Suppressor macrophage (primary cell): ENCODE data around the gene PIWIL4.
A peak's percentile ranks its signal among the peaks of the same experiment; 100 is the strongest.
"Not testable (repeated sequence)": the region's sequence is repeated elsewhere in the genome, so short reads cannot be mapped to it uniquely, and the experiment has no call there.

Experiments used
- DNase-seq, 4 experiments: peaks; one replicate each; pipeline ENCODE4 v3.0.0-alpha.2; 2020 to 2022

The PIWIL4 gene

DNA sequence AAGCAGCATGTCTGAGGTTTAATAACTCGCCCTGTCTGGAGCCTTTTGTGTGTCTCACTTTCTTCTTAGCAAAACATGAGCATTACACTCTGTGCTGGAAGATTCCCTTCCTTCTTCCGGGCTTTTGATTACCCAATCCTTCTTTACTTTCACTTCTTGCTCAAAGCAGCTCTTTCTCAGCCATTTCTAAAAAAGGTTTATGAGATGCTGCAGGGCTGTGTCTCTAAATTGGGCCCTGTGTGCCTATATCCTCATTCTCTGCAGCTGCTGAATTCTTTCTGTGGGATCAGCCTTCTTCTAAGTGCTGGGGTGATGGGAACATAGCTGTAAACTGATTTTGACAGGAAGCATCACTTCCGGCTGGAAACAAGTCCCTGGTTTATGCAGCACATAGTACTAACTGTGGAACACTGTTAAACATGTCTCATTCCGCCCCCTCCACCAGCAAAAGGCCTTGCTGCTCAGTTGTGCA, 71.8 kb downstream of the PIWIL4 start:
- DNase-seq, result peak; percentile 53 to 82 (median 70)

DNA sequence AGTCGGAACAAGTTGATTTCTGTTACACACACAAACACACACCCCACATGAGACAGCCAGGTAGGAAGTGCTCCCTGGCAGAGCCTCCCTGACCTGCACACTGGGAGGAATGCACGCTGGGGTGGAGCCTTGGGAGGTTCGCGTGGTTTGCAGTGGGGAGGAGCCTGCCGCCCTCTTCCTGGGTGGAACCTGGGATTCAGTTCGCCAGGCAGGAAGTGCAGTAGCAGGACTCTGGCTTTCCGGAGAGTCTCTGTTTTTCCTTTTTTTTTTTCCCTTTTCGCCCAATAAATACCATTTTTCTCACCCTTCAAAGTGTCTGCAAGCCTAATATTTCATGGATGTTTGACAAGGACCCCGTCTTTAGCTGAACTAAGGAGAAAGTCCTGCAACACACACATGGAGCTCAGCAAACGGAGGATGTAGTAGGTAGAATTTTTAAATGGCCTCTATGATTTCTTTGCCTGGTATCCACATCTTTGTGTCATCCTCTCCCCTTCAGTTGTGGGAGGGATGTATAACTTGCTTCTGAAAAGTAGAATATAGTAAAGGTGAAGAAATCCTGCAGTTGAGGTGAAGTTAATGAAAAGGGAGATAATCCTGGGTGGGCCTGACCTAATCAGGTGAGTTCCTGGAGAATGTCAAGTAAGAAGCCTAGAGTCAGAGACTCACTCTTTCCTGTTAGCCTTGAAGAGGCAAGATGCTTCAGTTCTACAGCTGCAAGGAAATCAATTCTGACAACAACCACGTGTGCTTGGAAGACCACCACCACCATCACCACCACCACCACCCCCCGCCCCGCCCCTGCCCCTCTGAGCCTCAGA, 72.9 kb downstream of the PIWIL4 start:
- peak in 3 of 4 experiments; percentile 4 to 34 (median 29) for DNase-seq

DNA sequence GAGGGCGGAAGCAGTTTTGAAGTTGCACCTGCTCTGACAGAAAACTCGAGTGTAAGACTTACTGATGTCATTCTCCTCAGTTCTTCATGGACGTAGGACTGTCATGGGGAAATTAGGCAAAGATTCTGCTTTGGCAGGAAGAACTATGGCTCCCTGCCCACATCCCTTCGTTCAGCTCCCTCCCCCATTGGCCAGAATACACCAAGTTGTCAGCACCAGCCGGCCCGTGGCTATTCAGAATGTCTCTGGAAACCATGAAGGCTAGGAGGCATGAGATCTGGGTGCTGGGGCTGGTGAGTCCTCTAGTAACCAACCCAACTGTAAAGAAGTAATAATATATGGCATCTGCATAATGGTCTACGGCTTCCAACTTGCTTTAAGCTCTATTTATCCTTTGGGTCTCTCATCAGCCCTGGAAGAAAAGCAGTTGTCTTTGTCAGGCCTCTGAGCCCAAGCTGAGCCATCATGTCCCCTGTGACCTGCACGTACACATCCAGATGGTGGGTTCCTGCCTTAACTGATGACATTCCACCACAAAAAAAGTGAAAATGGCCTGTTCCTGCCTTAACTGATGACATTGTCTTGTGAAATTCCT, 74.1 kb downstream of the PIWIL4 start:
- peak in 1 of 4 experiments; percentile 2 for DNase-seq

DNA sequence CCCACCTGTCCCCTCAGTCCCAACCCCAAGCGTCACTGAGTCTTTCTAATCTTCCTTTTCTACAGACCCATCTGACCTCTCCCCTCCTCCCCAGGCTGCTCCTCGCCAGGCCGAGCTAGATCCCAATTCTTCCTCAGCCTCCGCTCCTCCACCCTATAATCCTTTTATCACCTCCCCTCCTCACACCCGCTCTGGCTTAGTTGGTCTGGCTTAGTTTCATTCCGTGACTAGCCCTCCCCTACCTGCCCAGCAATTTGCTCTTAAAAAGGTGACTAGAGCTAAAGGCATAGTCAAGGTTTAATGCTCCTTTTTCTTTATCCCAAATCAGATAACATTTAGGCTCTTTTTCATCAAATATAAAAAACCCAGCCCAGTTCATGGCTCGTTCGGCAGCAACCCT, 76.0 kb downstream of the PIWIL4 start:
- DNase-seq, result not testable (repeated sequence)

DNA sequence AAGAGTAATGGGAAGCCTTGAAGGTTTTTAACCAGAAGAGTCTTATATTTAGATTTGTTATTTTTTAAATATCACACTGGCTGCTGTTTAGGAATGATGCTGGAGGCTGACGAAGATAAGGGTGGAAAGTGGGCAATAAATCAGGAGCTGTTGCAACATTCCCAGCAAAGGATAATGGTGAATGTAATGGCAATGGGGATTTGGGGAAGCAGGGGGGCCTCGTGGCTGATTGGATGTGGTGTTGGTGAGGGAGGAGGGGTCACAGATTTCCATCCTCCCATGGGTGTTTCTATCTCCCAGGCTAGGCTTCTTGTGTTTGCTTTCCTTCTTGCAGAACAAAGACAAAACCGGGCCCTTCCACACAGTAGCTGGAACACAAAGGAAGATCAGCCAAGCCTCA, 80.8 kb downstream of the PIWIL4 start:
- no peak for DNase-seq

DNA sequence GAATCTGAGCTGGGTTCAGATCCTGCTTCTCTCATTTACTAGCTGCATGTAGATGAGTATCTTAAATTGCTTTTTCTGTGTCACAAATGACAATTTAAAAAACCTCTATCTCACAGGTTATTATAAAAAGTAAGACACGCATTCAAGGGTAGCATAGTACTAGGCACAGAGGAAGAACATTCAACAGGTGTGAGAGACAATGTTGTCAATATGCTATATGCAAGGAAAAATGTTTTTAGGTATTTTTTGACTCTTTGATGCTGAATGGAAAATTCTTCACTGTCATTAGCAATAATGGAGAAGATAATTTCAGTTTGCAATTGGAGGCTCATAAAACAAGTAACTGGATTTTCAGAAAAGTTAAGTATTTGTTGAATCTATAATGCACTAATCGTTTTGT, 81.6 kb downstream of the PIWIL4 start:
- no peak for DNase-seq

DNA sequence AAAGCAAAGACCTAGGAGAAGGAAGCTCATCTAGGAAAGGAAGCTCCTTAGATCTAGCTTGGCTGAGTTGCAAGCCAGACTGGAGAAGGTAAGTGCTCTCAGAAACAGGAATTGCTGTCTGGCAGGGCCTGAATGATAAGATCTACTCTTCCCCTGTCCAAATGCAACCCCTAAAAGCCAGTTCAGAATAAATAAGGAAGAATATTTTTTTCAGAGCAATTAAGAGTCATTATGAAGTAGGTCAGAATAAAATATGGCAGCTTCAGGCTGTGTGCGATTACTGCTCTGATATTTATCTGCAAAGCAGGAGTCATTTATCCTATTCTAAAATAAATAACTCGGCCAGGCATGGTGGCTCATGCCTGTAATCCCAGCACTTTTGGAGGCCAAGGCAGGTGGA, 82.1 kb downstream of the PIWIL4 start:
- DNase-seq, result peak in 1 of 4 experiments; percentile 7

DNA sequence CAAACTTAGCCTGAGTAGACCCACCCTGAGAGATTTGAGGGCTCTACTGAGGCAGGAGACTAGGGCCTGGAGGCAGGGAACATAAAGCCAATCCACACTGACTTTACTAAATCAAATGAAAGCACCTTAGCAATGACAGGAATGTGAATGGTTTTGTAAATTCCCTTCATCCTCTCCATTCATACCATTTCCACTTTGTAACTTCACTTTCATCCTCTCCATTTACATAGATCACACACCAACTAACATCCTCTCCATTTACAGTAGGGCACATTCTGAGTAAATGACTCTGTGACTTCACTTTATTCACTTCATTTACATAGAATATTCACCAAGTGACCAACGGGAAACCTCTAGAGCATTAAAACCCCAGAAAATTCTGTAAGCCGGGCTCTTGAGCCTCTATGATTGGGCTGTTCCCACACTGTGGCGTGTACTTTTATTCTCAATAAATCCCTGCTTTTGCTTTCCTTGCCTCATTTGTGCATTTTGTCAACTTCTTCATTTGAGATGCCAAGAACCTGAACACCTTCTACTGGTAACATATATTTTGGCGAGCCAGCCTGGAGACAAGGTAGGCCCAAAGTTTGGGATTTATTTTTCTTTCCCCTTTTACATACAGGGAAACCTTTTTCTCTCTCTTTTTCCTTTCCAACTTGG, 82.9 kb downstream of the PIWIL4 start:
- no peak for DNase-seq

DNA sequence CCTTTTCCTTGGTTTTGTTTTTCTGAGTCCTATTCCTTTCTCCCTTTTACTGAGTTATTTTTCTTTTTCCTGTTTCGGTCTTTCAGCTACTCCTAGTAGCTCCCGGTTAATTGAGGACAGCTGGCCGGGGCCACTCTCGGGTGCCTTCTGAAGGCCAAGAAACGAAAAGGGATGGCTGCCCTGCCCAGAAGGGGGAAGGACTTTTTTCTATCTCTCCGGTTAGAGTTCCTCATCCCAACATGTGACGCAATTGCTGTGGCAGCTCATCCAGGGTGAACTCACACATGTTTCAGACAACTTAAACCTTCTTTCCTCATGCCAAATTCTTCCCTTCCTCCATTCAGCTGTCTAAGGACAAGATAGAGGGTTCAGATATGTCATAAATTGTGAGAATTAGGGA, 83.6 kb downstream of the PIWIL4 start:
- peak; percentile 73 to 86 (median 82) for DNase-seq

DNA sequence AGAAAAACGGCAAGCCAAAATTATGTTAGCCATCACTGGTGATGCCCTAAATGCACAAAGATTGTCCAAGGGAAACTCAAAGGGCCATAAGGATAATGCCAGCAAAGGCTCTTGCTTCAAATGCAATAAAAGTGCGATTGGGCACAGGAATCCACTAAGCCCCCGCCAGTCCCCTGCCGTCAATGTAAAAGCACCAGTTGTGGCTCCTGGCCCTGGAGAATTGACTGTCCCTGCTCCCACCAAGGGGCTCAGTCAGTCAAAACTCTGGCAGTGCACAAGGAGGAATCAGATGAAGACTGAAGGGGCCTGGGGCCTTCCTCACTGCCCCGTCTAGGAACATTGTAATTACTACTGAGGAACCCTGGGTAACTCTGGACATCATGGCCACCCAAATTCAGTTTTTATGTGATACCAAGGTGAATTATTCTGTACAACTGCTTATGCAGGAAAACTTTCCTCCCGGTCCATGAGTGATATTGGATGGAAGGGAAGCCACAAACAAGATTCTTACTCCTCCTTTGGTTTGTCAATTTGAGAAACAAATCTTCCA, 85.6 kb downstream of the PIWIL4 start:
- no peak for DNase-seq

DNA sequence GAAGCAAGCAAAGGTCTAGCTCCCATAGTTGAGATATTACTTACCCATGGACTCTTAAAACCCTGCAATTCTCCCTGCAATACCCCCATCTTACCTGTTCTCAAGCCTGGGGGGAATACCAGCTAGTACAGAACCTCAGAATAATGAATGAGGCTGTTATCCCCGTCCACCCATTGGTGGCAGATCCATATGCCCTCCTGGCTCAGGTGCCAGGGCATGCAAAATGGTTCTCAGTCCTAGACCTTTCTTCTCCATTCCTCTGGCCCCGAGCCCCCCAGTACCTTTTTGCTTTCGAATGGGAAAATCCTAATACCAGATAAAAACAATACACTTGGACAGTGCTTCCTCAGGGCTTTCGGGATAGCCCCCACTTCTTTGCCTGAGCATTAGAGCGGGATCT, 86.4 kb downstream of the PIWIL4 start:
- no peak for DNase-seq

DNA sequence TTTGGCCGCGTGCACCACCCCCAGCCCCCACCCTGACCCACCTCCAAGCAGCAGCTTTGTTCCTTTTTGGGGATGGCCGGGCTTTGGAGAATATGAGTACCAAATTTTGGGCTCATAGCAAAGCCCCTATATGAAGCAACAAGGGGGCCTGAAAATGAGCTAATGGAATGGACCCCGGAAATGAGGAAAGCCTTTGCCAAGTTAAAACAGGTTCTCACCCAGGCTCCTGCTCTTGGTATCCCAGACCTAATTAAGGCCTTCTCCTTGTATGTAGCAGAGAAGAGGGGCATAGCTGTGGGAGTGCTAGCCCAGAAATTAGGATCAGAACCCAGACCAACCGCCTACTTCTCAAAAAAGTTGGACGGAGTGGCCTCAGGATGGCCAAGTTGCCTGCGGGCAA, 87.0 kb downstream of the PIWIL4 start:
- DNase-seq, result no peak

DNA sequence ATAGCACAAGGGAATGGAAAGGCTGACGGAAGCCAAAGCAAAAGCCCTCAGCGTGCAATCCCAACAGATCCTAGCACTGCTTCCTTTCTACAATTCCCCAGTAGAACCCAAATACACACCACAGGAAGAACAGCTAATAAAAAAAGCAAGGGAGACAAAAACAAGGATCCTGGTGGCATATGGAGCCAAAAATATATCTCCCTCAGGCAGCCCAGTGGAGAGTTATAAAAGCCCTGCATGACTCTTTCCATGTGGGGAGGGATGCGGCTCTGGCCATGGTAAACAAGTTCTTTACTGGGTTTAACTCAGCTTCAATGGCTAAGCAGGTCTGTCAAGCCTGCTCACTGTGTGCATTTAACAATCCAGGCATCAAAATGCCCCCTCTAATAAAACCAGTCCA, 88.1 kb downstream of the PIWIL4 start:
- no peak for DNase-seq

DNA sequence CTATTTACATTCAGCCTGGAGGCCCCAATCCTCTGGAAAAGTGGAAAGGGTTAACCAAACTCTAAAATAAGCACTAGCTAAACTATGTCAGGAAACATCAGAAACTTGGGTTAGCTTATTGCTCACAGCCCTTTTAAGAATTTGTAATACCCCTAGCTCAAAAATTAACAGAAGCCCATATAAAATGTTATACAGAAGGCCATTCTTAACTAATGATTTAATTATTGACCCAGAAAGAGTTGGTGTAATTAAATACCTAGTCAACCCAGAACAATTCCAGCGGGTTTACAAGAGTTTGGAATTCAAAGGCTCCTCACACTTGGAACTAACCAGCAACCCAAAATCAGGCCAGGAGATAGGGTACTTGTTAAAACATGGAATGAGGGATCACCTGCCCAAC, 88.8 kb downstream of the PIWIL4 start:
- no peak for DNase-seq

DNA sequence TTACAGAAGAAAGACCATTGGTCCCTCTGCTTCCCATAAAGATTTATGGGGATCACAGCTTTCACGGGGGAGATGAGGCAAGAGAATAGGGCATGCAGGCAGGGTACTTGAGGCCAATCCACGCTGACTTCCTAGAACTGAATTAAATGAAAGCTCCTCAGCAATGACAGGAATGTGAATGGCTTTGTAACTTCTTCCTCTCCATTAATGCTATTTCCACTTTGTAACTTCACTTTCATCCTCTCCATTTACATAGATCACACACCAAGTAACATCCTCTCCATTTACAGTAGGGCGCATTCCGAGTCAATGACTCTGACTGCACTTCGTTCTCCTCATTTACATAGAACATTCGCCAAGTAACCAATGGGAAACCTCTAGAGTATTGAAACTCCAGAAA, 89.8 kb downstream of the PIWIL4 start:
- no peak for DNase-seq

DNA sequence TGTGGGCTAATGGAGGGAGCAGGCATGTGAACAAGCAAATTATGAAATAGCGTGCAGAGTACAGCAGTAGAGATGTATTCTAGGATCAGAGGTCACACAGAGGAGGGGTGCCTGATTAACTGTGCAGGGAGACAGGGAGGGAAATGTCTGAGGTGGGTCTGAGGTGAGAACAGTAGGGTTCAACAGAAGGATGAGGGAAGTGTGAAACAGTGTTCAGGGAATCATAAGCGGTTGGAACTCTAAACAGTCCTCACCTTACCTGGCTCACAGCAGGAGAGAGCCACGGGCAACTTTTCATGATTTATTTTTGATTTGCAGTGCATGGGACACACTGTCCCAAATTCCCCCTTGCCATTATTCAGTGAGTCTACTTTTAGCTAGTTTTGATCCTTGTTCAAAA, 90.5 kb downstream of the PIWIL4 start:
- no peak for DNase-seq

DNA sequence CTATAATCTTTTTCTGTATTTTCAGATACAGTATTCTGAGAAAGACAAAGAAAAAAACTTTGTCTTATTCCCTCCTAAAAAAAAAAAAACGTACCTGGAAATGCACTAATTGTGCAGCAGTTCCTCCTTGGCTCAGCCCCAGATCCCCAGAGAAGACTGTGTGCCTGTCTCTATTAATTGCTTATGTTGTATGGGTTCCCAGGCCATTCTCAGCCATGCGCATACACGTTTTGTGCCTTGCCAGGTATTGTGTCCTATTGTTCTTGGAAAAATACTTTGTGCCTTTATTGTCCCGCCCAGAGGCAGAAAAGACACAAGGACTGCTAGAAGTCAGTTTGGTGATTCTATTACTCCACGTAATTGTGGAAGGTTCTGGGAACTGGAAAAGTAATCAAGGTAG, 91.2 kb downstream of the PIWIL4 start:
- no peak for DNase-seq

DNA sequence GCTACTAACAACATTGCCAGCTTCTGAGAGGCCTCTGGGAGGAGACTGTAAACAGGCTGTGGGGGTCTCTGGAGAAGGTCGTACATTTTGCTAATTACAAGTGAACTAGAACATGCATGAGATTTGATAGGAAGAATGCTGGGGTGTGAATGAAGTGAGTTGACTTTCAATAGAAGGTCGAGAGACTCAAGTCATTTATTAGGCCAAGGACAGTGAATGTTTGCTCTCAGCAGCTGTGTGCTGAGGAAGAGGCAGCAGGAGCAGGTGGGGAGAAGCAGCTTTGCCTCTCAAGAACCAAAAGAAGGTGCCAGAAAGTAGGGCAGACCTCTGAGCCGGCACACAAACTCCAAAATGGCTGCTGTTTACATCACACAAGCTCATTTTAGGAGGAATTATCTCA, 91.7 kb downstream of the PIWIL4 start:
- no peak for DNase-seq

DNA sequence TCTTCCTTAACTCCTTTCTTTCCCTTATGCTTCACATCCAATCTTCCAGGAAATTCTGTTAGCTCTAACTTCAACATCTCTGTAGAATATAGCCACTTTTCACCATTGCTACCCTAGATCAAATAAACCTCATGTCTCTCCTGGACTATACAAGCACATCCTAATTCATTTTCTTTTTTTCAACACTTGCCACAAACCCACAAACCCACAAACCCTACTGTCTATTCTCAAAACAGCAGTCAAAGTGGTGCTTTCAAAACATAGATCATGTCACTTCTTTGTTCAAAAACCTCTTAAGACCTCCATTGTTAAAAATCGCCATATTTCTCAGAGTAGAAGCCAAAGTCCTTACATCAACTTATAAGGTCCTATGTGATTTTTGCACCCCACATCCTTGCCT, 94.3 kb downstream of the PIWIL4 start:
- DNase-seq, result no peak

DNA sequence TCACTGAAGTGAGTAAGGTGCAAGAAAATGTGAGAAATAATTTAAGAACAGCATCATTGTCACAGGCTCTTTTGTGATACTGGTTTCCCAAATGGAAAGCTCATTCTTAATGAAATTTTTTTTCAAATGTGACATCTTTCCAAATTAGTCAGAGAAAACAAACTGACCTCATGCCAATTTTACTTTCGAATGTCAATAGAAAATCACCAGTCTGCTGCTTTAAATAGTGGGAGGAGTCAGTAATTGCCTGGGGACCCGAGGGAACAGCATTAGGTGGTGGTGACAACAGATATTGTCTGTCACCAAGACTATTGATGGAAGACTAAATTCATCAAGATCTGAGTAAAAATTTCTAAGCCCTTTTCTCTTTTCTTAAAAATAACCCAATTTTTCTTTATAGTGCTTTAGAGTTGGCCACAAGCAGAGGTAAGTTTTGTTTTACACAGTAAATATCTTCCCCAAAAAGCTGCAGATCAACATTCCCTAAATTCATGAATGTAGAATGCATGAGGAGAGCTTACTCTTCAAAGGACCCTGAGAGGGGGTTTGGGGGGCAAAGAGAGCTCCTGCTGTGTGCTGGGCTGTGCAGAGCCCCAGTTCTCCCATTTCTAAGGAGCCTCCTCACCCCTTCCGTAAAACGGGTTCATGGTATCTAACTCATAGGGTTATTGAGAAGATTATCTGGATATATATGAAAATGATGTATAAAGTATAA, 95.1 kb downstream of the PIWIL4 start:
- DNase-seq, result no peak

DNA sequence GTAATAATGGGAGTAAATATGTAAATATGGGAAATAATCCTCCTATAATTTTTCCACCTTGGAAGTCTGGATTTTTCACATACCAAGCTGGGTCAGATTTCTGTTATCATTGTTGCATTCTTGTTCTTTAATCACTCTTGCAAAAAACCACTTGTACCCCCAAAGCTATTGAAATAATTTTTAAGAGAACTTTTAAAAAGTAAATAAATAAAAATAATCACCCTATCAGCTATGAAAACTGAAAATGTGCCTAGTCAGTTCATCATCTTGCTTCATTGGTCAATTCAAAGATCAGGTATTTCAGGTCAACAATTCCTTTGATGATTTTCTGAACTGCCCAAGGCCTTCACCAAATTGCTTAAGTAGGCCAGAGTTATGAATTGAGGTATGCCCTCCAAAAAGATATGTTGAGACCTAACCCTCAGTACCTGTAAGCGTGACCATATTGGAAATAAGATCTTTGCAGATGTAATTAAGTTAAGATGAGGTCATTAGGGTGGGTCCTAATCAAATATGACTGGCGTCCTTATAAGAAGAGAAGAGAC, 95.8 kb downstream of the PIWIL4 start:
- DNase-seq, result no peak

DNA sequence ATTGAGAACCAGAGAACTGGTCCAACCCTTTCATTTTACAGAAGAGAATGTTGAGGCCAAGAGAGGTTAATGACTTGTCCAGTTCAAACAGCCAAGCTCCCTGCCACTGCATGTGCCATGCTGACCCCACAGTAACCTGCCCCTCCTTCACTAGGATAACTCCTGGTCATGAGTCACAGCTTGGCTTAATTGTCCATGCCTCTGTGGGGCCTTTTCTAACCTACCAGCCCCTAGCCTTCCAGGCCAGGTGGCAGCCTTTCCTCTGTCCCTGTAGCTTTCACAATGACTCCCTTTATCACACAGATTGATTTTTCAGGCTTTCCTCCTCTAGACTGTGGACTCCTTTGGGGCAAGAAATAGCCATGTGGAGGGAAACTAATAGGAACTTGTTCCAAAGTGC, 97.2 kb downstream of the PIWIL4 start:
- DNase-seq, result no peak
